ENCODE measurements around the gene PTCHD1. TPM values are rescaled to one million over a fixed set of nuclear protein-coding genes. Genes with fewer than 3 reads are reported as not detected.

PTCHD1 gene
- total RNA-seq, 1 donor from 2014 or later: 0.14 TPM

- H3K4me1 ChIP-seq (ENCODE audit: insufficient read depth, low read length): no peaks in the 10 kb centered on the region
- H3K36me3 Mint-ChIP-seq (ENCODE audit: low read depth, unreplicated experiment): no peaks in the 10 kb centered on the region
- FAIRE-seq (peak; percentile 81), DNase-seq (ENCODE audit: low read depth) (no peak)
- H3K36me3 ChIP-seq (ENCODE audit: insufficient read depth, low read length): no peaks in the 10 kb centered on the region
- H3K27ac ChIP-seq (ENCODE audit: low read depth, low read length): no peak overlapping the region
- TF ChIP-seq EZH2 (IDR thresholded peaks at IDR 0.05; ENCODE audit: insufficient read depth, low read length): no peak
- TF ChIP-seq, protein P1, sequence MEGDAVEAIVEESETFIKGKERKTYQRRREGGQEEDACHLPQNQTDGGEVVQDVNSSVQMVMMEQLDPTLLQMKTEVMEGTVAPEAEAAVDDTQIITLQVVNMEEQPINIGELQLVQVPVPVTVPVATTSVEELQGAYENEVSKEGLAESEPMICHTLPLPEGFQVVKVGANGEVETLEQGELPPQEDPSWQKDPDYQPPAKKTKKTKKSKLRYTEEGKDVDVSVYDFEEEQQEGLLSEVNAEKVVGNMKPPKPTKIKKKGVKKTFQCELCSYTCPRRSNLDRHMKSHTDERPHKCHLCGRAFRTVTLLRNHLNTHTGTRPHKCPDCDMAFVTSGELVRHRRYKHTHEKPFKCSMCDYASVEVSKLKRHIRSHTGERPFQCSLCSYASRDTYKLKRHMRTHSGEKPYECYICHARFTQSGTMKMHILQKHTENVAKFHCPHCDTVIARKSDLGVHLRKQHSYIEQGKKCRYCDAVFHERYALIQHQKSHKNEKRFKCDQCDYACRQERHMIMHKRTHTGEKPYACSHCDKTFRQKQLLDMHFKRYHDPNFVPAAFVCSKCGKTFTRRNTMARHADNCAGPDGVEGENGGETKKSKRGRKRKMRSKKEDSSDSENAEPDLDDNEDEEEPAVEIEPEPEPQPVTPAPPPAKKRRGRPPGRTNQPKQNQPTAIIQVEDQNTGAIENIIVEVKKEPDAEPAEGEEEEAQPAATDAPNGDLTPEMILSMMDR (IDR thresholded peaks at IDR 0.05; ENCODE audit: insufficient read depth, low read depth, low read length): no peak
- H3K27me3 ChIP-seq (ENCODE audit: insufficient read depth, low read length): no peaks in the 10 kb centered on the region
- no peaks in the 10 kb centered on the region for H4K20me1 ChIP-seq (ENCODE audit: insufficient read depth, low read length)
- no peak overlapping the region for H2AFZ ChIP-seq (ENCODE audit: low read depth, low read length)
- no peak overlapping the region for H3K27ac Mint-ChIP-seq (ENCODE audit: unreplicated experiment)
- H3K4me2 ChIP-seq (ENCODE audit: low read length): no peak overlapping the region
- no peak overlapping the region for H3K4me3 ChIP-seq (ENCODE audit: insufficient read depth, low read depth, low read length)
- H3K9me3 ChIP-seq (ENCODE audit: insufficient read depth, low read depth, low read length): no peaks in the 10 kb centered on the region
- no peaks in the 10 kb centered on the region for H3K27me3 Mint-ChIP-seq (ENCODE audit: low read depth, unreplicated experiment)
- H3K9ac ChIP-seq (ENCODE audit: low read length): no peak overlapping the region
- H3K79me2 ChIP-seq (ENCODE audit: insufficient read depth, low read length): no peaks in the 10 kb centered on the region
- H3K4me3 Mint-ChIP-seq (ENCODE audit: unreplicated experiment): no peak overlapping the region
- no peaks in the 10 kb centered on the region for H3K9me3 Mint-ChIP-seq (ENCODE audit: unreplicated experiment)
- peaks cover 5% of the 10 kb centered on the region for H3K4me1 Mint-ChIP-seq (ENCODE audit: low read depth, unreplicated experiment)
These were observed 52.1 kb downstream of the PTCHD1 start for GRCh38 chrX:23386726-23387125.

DNA sequence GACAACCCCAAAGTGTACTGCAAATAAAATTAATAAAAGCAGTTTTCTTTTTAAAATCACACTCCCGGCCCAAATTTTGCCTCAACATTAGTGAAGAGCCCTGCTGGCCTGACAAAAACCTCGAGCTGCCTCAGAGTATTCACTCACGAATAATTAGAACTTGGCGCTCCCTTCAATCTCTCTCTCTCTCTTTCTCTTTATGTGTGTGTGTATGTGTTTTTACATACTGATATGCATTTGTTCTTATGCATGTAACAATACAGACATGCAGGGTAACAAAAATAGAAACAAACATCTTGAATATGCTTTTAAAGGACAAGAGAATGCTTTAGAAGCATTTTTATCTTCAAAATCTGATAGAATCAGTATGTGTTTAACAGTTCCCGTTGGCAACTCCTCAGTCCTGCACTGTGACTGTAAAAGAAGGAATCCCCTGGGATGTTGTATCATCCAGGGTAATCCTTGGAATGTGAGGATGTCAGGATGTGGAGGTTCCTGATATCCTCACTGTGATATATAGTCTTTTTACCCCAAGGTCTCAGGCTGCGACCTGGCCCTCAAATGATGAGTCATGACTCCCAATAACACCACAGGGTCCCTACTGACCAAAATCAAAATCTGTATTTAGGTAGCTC lies 53.0 kb downstream of the PTCHD1 start:
- no peak overlapping the region for H2AFZ ChIP-seq (ENCODE audit: low read depth, low read length)
- DNase-seq (ENCODE audit: low read depth) (no peak), FAIRE-seq (peak; percentile 85)
- no peaks in the 10 kb centered on the region for H3K4me1 ChIP-seq (ENCODE audit: insufficient read depth, low read length)
- no peaks in the 10 kb centered on the region for H3K9me3 ChIP-seq (ENCODE audit: insufficient read depth, low read depth, low read length)
- H3K9ac ChIP-seq (ENCODE audit: low read length): no peak overlapping the region
- Mint-ChIP-seq H3K27me3 (ENCODE audit: low read depth, unreplicated experiment) (no peaks in the 10 kb centered on the region), H3K36me3 (ENCODE audit: low read depth, unreplicated experiment) (no peaks in the 10 kb centered on the region), H3K4me1 (ENCODE audit: low read depth, unreplicated experiment) (peaks cover 5% of the 10 kb centered on the region), H3K9me3 (ENCODE audit: unreplicated experiment) (no peaks in the 10 kb centered on the region), H3K27ac (ENCODE audit: unreplicated experiment) (no peak overlapping the region), H3K4me3 (ENCODE audit: unreplicated experiment) (no peak overlapping the region)
- no peak for TF ChIP-seq EZH2 (IDR thresholded peaks at IDR 0.05; ENCODE audit: insufficient read depth, low read length)
- TF ChIP-seq, protein P1 (IDR thresholded peaks at IDR 0.05; ENCODE audit: insufficient read depth, low read depth, low read length): no peak
- no peaks in the 10 kb centered on the region for H3K27me3 ChIP-seq (ENCODE audit: insufficient read depth, low read length)
- H3K4me2 ChIP-seq (ENCODE audit: low read length): no peak overlapping the region
- H3K4me3 ChIP-seq (ENCODE audit: insufficient read depth, low read depth, low read length): no peak overlapping the region
- no peaks in the 10 kb centered on the region for H4K20me1 ChIP-seq (ENCODE audit: insufficient read depth, low read length)
- no peaks in the 10 kb centered on the region for H3K36me3 ChIP-seq (ENCODE audit: insufficient read depth, low read length)
- no peak overlapping the region for H3K27ac ChIP-seq (ENCODE audit: low read depth, low read length)
- H3K79me2 ChIP-seq (ENCODE audit: insufficient read depth, low read length): no peaks in the 10 kb centered on the region

DNA sequence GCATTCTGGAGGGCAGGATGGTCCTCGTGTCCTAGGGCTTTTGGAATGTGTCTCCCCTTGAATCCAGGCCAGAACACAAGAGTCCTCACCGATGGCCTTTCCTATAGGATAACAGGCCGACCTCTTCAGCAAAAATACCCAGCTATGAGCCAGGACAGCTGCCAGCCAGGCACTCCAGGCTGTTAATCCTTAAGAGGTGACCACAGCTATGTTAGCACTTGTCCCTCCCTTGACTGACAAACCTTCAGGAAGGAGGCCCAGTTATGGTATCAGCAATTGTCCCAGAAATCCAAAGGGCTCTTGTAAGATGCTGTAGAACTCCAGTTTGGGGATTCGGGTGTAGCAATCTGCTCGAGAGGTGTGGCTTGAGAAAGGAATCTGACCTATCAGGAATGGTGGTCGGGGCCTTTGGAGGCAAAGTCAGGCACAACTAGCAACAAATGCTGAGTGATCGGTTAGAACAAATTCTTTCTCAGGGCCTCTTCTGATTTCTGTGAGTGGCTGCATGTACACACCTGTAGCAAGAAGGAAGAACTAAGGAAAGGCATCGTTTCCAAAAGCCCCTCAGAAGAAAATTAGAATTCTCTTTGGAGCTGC lies 54.6 kb downstream of the PTCHD1 start:
- no peak for TF ChIP-seq EZH2 (IDR thresholded peaks at IDR 0.05; ENCODE audit: insufficient read depth, low read length)
- TF ChIP-seq, protein P1 (IDR thresholded peaks at IDR 0.05; ENCODE audit: insufficient read depth, low read depth, low read length): no peak
- Mint-ChIP-seq H3K27ac (ENCODE audit: unreplicated experiment) (no peak overlapping the region), H3K27me3 (ENCODE audit: low read depth, unreplicated experiment) (no peaks in the 10 kb centered on the region), H3K36me3 (ENCODE audit: low read depth, unreplicated experiment) (no peaks in the 10 kb centered on the region), H3K4me3 (ENCODE audit: unreplicated experiment) (no peak overlapping the region), H3K9me3 (ENCODE audit: unreplicated experiment) (no peaks in the 10 kb centered on the region), H3K4me1 (ENCODE audit: low read depth, unreplicated experiment) (peaks cover 5% of the 10 kb centered on the region)
- no peaks in the 10 kb centered on the region for H3K36me3 ChIP-seq (ENCODE audit: insufficient read depth, low read length)
- H3K79me2 ChIP-seq (ENCODE audit: insufficient read depth, low read length): no peaks in the 10 kb centered on the region
- no peak overlapping the region for H3K4me3 ChIP-seq (ENCODE audit: insufficient read depth, low read depth, low read length)
- no peak overlapping the region for H3K4me2 ChIP-seq (ENCODE audit: low read length)
- H4K20me1 ChIP-seq (ENCODE audit: insufficient read depth, low read length): no peaks in the 10 kb centered on the region
- no peaks in the 10 kb centered on the region for H3K27me3 ChIP-seq (ENCODE audit: insufficient read depth, low read length)
- H3K9ac ChIP-seq (ENCODE audit: low read length): no peak overlapping the region
- no peaks in the 10 kb centered on the region for H3K4me1 ChIP-seq (ENCODE audit: insufficient read depth, low read length)
- FAIRE-seq (no peak), DNase-seq (ENCODE audit: low read depth) (no peak)
- no peaks in the 10 kb centered on the region for H3K9me3 ChIP-seq (ENCODE audit: insufficient read depth, low read depth, low read length)
- H3K27ac ChIP-seq (ENCODE audit: low read depth, low read length): no peak overlapping the region
- H2AFZ ChIP-seq (ENCODE audit: low read depth, low read length): no peak overlapping the region

All from astrocyte (in vitro differentiated cells and primary cell).